Ectodermal cell (in vitro differentiated cells): ENCODE results near the gene ACE2.

Experiments
- H3K27ac ChIP-seq: 2 replicates; pipeline ENCODE4 v1.7.0; 2013; ENCODE audit warnings: mild to moderate bottlenecking, low read depth, low read length; ENCODE audit not compliant: insufficient read depth, poor library complexity, severe bottlenecking
- H3K27me3 ChIP-seq: 2 replicates; pipeline ENCODE4 v1.7.0; 2013; ENCODE audit warnings: mild to moderate bottlenecking, low read length; ENCODE audit not compliant: insufficient read depth, control insufficient read depth, poor library complexity, severe bottlenecking
- H3K36me3 ChIP-seq: one replicate; pipeline ENCODE4 v1.7.0; 2013; ENCODE audit warnings: low read length; ENCODE audit not compliant: control insufficient read depth, insufficient read depth
- H3K4me1 ChIP-seq: one replicate; pipeline ENCODE4 v1.7.0; 2013; ENCODE audit warnings: low read length; ENCODE audit not compliant: control insufficient read depth, insufficient read depth
- H3K4me3 ChIP-seq: 2 replicates; pipeline ENCODE4 v1.7.0; 2013; ENCODE audit warnings: low read depth, low read length, control low read depth; ENCODE audit not compliant: insufficient read depth
- H3K9me3 ChIP-seq: 2 replicates; pipeline ENCODE4 v1.7.0; 2013; ENCODE audit warnings: mild to moderate bottlenecking, low read length, moderate library complexity; ENCODE audit not compliant: control insufficient read depth
- WGBS, 2 experiments: methylation state at CpG; one replicate each; pipeline ENCODE4 v1.1.7; 2013; ENCODE audit warnings: missing lambda C conversion rate in 2 of 2; 5-methylcytosine and 5-hydroxymethylcytosine counted together

ACE2 gene

GRCh38 chrX:15559227-15559626 lies 41.5 kb downstream of the ACE2 start:
- Histone ChIP-seq H3K27ac (no peak overlapping the region), H3K27me3 (no peaks in the 10 kb centered on the region), H3K9me3 (no peaks in the 10 kb centered on the region), H3K4me1 (no peaks in the 10 kb centered on the region), H3K36me3 (no peaks in the 10 kb centered on the region), H3K4me3 (no peak overlapping the region)
- WGBS, 2 experiments = 90 to 95% methylated on average over 3 of the region's 3 CpGs

GRCh38 chrX:15549189-15550012 lies 51.4 kb downstream of the ACE2 start:
- WGBS, 2 experiments = 91 to 97% methylated on average over 8 of the region's 8 CpGs
- no peaks in the 10 kb centered on the region for H3K4me1 ChIP-seq
- H3K27me3 ChIP-seq = no peaks in the 10 kb centered on the region
- H3K27ac ChIP-seq = no peak overlapping the region
- no peak overlapping the region for H3K4me3 ChIP-seq
- no peaks in the 10 kb centered on the region for H3K9me3 ChIP-seq
- no peaks in the 10 kb centered on the region for H3K36me3 ChIP-seq

GRCh38 chrX:15547356-15547755 lies 53.4 kb downstream of the ACE2 start:
- Histone ChIP-seq H3K36me3 (no peaks in the 10 kb centered on the region), H3K9me3 (no peaks in the 10 kb centered on the region), H3K4me1 (no peaks in the 10 kb centered on the region), H3K4me3 (no peak overlapping the region), H3K27me3 (no peaks in the 10 kb centered on the region), H3K27ac (no peak overlapping the region)
- 88 to 100% methylated on average over 2 of the region's 2 CpGs for WGBS, 2 experiments

- H3K9me3 ChIP-seq = no peaks in the 10 kb centered on the region
- no peaks in the 10 kb centered on the region for H3K27me3 ChIP-seq
- no peak overlapping the region for H3K4me3 ChIP-seq
- H3K36me3 ChIP-seq = no peaks in the 10 kb centered on the region
- no peak overlapping the region for H3K27ac ChIP-seq
- no peaks in the 10 kb centered on the region for H3K4me1 ChIP-seq
- 96 to 100% methylated on average over 4 of the region's 5 CpGs for WGBS, 2 experiments
Observed at GRCh38 chrX:15546745-15547144, 54.0 kb downstream of the ACE2 start.

- H3K4me3 ChIP-seq = no peak overlapping the region
- H3K4me1 ChIP-seq = no peaks in the 10 kb centered on the region
- WGBS, 2 experiments = 83 to 88% methylated on average over 5 to 6 of the region's 6 CpGs
- H3K27ac ChIP-seq = no peak overlapping the region
- no peaks in the 10 kb centered on the region for H3K36me3 ChIP-seq
- no peaks in the 10 kb centered on the region for H3K9me3 ChIP-seq
- H3K27me3 ChIP-seq = no peaks in the 10 kb centered on the region
Observed at GRCh38 chrX:15530318-15530717, 70.4 kb downstream of the ACE2 start.

- Histone ChIP-seq H3K4me3 (no peak overlapping the region), H3K9me3 (no peaks in the 10 kb centered on the region), H3K4me1 (no peaks in the 10 kb centered on the region)
Observed at GRCh38 chrX:15529165-15529564, 71.6 kb downstream of the ACE2 start.

GRCh38 chrX:15525664-15526416 lies 74.9 kb downstream of the ACE2 start:
- H3K36me3 ChIP-seq = no peaks in the 10 kb centered on the region
- no peaks in the 10 kb centered on the region for H3K27me3 ChIP-seq
- WGBS, 2 experiments = 89 to 93% methylated on average over 4 to 8 of the region's 8 CpGs
- H3K27ac ChIP-seq = no peak overlapping the region
- no peaks in the 10 kb centered on the region for H3K4me1 ChIP-seq
- H3K9me3 ChIP-seq = no peaks in the 10 kb centered on the region
- H3K4me3 ChIP-seq = no peak overlapping the region

More at GRCh38 chrX:15529165-15529564, 71.6 kb downstream of the ACE2 start:
- no peaks in the 10 kb centered on the region for H3K36me3 ChIP-seq
- no peaks in the 10 kb centered on the region for H3K27me3 ChIP-seq
- no peak overlapping the region for H3K27ac ChIP-seq

- Histone ChIP-seq H3K9me3 (no peaks in the 10 kb centered on the region), H3K4me3 (no peak overlapping the region), H3K36me3 (no peaks in the 10 kb centered on the region), H3K27ac (no peak overlapping the region), H3K27me3 (no peaks in the 10 kb centered on the region), H3K4me1 (no peaks in the 10 kb centered on the region)
Observed at GRCh38 chrX:15524417-15524816, 76.3 kb downstream of the ACE2 start.

- H3K27ac ChIP-seq = no peak overlapping the region
- H3K36me3 ChIP-seq = no peaks in the 10 kb centered on the region
- no peak overlapping the region for H3K4me3 ChIP-seq
- no peaks in the 10 kb centered on the region for H3K9me3 ChIP-seq
- no peaks in the 10 kb centered on the region for H3K4me1 ChIP-seq
- H3K27me3 ChIP-seq = no peaks in the 10 kb centered on the region
Observed at GRCh38 chrX:15523088-15523487, 77.7 kb downstream of the ACE2 start.

GRCh38 chrX:15522464-15522863 lies 78.3 kb downstream of the ACE2 start:
- Histone ChIP-seq H3K36me3 (no peaks in the 10 kb centered on the region), H3K27me3 (no peaks in the 10 kb centered on the region), H3K27ac (no peak overlapping the region), H3K4me1 (no peaks in the 10 kb centered on the region), H3K4me3 (no peak overlapping the region), H3K9me3 (no peaks in the 10 kb centered on the region)
- WGBS, 2 experiments = 88 to 92% methylated on average over 3 of the region's 3 CpGs
